Inferior parietal cortex (tissue), 1 donor: ENCODE results near the gene METRN.

Experiments
- DNase-seq: peaks from one replicate; pipeline ENCODE4 v3.0.0-alpha.2; 2016; ENCODE audit errors: extremely low spot score

The METRN gene

GRCh38 chr16:723695-724094 is 8.8 kb downstream of the METRN start:
- no peak for DNase-seq

DNA sequence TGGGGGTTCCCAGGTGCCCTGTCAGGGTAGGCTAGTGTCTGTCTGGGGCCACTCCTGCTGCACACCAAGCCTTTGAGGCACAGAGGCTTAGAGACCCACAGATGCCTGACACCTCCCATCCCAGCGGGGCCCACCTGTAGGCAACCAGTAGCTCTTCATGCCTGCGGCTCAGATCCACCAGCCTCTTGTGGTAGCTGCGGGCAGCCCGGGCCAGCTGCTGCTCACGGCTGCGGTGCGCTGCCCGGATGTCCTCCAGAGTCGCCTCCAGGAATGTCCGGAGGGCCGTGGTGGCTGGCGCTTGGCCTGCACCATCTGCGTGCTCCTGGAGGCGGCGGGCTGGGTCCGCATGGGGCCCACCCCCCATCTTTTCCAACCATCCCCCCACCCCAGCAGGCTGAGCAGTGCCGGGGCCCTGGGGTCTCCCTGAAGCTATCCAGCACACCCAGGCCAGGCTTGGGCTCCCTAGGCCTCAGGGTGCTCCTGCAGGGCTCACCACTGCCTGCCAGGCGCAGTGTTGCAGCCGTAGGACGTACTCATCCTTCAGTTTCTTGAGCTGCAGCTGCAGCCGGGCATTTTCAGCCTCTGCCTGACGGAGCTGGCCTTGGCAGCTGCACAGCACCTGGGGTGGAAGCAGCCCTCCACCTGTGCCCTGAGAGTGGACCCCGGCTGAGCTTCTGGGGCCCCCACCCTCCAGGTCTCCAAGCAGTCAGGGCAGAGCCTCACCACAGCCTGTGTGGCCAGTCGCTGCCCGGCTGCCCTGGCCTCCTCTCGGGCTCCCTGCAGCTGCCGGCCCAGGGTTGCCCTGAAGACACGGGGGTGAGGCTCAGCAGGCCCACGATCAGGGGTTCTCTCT is 9.5 kb downstream of the METRN start:
- DNase-seq, result no peak

- DNase-seq, result peak; percentile 0
Measured at GRCh38 chr16:725041-725376, 10.1 kb downstream of the METRN start.

- peak; percentile 2 for DNase-seq
Measured at GRCh38 chr16:725463-726187, 10.7 kb downstream of the METRN start.

DNA sequence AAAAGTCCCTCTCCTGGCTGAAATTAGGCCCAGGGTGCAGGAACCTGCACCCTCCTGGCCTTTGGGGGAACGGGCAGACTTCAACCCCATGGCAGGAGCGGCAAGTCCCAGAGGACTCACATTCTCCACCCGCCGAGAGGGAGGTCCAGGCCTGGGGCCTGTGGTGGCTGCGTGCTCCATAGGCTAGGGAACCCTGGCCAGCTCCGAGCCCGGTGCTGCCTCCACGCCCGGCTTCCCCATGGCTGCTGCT is 11.2 kb downstream of the METRN start:
- DNase-seq, result no peak

GRCh38 chr16:726438-727290 is 11.7 kb downstream of the METRN start, which contains the start of the genes CCDC78 and HAGHL:
CCDC78 (minus strand) TSS chr16:726443; CDS start chr16:726367, 76 bp downstream.
HAGHL (plus strand) TSS chr16:727106; CDS start chr16:727510, 404 bp downstream.
- peak; percentile 3 for DNase-seq

GRCh38 chr16:727291-727977 is 12.5 kb downstream of the METRN start:
- DNase-seq, result peak; percentile 16

GRCh38 chr16:728131-728889 is 13.4 kb downstream of the METRN start:
- peak; percentile 40 for DNase-seq

DNA sequence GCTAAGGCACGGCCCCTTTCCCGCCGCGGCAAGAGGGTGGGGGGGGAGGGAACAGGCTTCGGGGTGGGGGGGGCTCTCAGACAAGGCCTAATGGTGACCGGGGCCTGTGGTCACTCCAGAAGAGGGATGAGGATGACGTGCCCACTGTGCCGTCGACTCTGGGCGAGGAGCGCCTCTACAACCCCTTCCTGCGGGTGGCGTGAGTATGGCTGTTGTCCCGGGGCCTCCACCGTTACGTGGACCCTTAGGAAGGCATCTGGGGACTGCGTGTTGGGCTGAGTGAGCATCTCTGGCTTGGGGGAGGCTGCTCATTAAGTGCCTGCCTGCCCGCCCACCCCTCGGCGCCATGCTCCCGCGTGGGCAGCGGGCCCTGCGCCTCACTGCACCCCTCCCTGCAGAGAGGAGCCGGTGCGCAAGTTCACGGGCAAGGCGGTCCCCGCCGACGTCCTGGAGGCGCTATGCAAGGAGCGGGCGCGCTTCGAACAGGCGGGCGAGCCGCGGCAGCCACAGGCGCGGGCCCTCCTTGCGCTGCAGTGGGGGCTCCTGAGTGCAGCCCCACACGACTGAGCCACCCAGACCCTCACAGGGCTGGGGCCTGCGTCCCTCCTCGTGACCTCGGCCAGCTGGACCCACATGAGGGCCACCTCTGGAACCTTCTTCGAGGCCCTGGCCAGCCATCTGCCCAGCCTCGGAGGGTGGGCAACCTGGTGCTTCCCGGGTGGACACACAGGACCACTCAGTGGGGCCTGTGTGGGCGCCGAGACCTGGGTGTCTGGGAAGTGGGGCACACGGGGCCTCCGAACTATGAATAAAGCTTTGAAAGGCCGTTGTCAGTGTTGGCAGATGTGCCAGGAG is 14.2 kb downstream of the METRN start:
- no peak for DNase-seq

- no peak for DNase-seq
Measured at GRCh38 chr16:729768-730665, 15.1 kb downstream of the METRN start.

GRCh38 chr16:730666-731509 is 16.0 kb downstream of the METRN start:
- no peak for DNase-seq

- no peak for DNase-seq
Measured at GRCh38 chr16:732332-732731, 17.4 kb downstream of the METRN start.

DNA sequence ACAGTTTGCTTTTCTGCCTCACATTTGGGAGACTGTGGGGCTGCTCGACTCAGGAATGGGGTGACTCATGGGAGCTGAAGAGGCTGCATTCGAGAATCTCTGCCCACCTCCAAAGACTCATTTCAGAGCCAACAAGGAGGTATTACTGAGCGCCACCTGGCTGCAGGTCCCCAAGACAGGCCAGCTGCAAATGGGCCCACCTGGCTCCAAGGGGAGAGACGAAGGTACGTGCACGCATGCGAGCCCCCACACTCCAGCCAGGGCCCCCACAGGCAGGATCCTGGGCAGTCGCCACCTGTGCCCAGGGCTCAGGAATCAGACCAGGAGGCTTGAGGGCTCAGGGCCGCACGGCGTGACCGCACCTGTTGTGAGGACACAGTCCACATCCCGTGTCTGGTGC is 18.0 kb downstream of the METRN start:
- DNase-seq, result no peak

DNA sequence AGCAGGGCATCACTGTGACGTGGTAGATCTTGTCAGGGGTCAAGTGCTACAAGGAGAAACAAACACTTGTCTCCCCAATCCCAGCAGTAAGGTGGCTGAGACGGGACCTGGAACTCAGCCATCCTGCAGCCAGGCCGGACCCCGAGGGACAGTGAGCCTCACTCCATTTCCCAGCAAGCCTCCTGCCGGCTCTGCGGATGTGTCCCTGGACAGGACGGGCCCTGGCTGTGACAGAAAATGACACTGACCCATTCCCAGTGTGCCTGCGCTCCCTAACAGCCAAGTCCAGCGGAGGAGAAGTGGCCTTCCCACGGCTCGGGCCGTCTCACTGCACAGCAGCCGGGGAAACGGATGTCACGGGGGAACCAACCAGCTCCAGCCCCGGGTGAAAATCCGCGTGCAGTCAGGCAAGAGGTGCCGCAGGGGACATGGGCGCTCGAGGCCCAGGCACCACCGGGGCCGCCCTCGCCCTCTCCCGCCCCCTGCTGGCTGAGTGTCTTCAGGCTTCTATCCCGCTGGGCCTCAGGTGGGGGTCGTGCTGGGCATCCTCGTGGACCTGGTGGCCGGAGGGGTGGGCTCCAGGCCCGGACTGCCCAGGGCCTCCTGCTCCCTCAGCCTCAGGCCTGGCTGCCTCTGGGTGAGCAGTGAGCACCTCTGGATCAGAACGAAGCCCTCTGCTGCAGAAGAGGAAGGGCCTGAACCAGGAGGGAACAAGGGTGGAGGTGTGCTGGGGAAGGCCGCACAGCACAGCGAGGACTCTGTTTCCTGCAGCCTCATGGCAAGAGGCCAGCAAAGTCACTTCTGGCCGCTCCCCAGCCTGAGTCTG is 18.7 kb downstream of the METRN start:
- DNase-seq, result no peak

GRCh38 chr16:734208-734980 is 19.5 kb downstream of the METRN start:
- DNase-seq, result no peak
